Breast epithelium (tissue), 4 donors: ENCODE measurements around the gene DCAF15. TPM values are rescaled to one million over a fixed set of nuclear protein-coding genes. Genes with fewer than 3 reads are reported as not detected.
A peak's percentile ranks its signal among the peaks of the same experiment; 100 is the strongest.

Source experiments
- DNase-seq, 2 donors: peaks; one replicate each; pipeline ENCODE4 v3.0.0-alpha.2; 2019; ENCODE audit warnings: low spot score in 2 of 2
- H3K27ac ChIP-seq, 2 donors: fragments of 200-600 bp; sonication (generic) in 1 of 2; one replicate each; pipeline ENCODE4 v1.5.1; 2016 to 2019; ENCODE audit warnings: mild to moderate bottlenecking in 1 of 2
- H3K27me3 ChIP-seq, 2 donors: fragments of 200-600 bp; sonication (generic) in 1 of 2; one replicate each; pipeline versions ENCODE4 v1.5.1 to v1.6.0; 2017 to 2019; ENCODE audit warnings: control low read depth in 1 of 2, mild to moderate bottlenecking in 1 of 2
- H3K36me3 ChIP-seq: fragments of 200-600 bp; one replicate; pipeline ENCODE4 v1.5.1; 2019
- H3K4me1 ChIP-seq, 2 donors: fragments of 200-600 bp; sonication (generic); one replicate each; pipeline ENCODE4 v1.5.1; 2016 to 2019; ENCODE audit warnings: control low read depth in 1 of 2
- H3K4me3 ChIP-seq, 3 donors: fragments of 200-600 bp; sonication (generic); 1 replicate in 2 of 3; 2 replicates in 1 of 3; pipeline ENCODE4 v1.5.1; 2016 to 2019; ENCODE audit warnings: mild to moderate bottlenecking in 3 of 3, moderate library complexity in 2 of 3
- H3K9me3 ChIP-seq, 2 donors: fragments of 200-600 bp; sonication (generic) in 1 of 2; one replicate each; pipeline ENCODE4 v1.5.1; 2016 to 2019; ENCODE audit warnings: control low read depth in 1 of 2
- CTCF ChIP-seq, 3 donors: fragments of 450-650 bp; IDR thresholded peaks; one replicate each; pipeline ENCODE4 v1.5.1; 2016 to 2017; ENCODE audit warnings: antibody characterized with exemption in 3 of 3, mild to moderate bottlenecking in 3 of 3, moderate library complexity in 3 of 3
- POLR2A ChIP-seq: fragments of 450-650 bp; IDR thresholded peaks from one replicate; pipeline ENCODE4 v1.6.1; 2016; ENCODE audit warnings: antibody characterized with exemption, mild to moderate bottlenecking, moderate library complexity
- POLR2AphosphoS5 ChIP-seq, 3 donors: sonication (generic); formaldehyde crosslinking; IDR thresholded peaks; one replicate each; pipeline ENCODE4 v1.6.1; 2017; ENCODE audit warnings: antibody characterized with exemption in 3 of 3
- intact Hi-C: fragments of 100-400 bp; cut with DNase I; formaldehyde crosslinking; loops from one replicate; pipeline ENCODE4 v1.15.1; 2023; ENCODE audit warnings: low total_unique reads
- total RNA-seq, 3 donors: library from RNA; depleted of rRNA; stranded (reverse); fragments of >200 nt; gene quantifications; one replicate each; pipeline ENCODE4 v1.1.0, GENCODE V29; 2016

Gene DCAF15
- total RNA-seq, 3 donors from 2014 or later: 13.4 to 22.7 (median 19.0) TPM

- Histone ChIP-seq H3K36me3 (no peaks in the 10 kb centered on the region), H3K9me3 (no peaks in the 10 kb centered on the region), H3K4me1 (peaks cover 0 to 4% of the 10 kb centered on the region in 2 donors), H3K27ac (peak overlapping the region in 1 of 2 donors; percentile 3), H3K4me3 (no peak overlapping the region), H3K27me3 (peaks cover 0 to 5% of the 10 kb centered on the region in 2 donors)
- TF ChIP-seq POLR2A (no peak), POLR2AphosphoS5 (IDR thresholded peaks at IDR 0.05) (no peak), CTCF (IDR thresholded peaks at IDR 0.05) (no peak)
- DNase-seq: no peak
- intact Hi-C loops: no loop called here
Measured at GRCh38 chr19:13935765-13936510, 16.4 kb upstream of the DCAF15 start.

GRCh38 chr19:13937479-13938300 is 14.6 kb upstream of the DCAF15 start:
- Histone ChIP-seq H3K27ac (peak overlapping the region; percentile 79 to 80), H3K4me3 (peak overlapping the region; percentile 12 to 59 (median 58))

GRCh38 chr19:13938301-13939064 is 13.8 kb upstream of the DCAF15 start, which contains the start of gene PODNL1:
TSS of gene PODNL1 (minus strand) at chr19:13938417. CDS start at chr19:13938181, 236 bp downstream.
- no peaks in the 10 kb centered on the region for H3K36me3 ChIP-seq
- H3K4me3 ChIP-seq: peak within 1 kb of the TSS; percentile 12 to 59 (median 58)
- H3K9me3 ChIP-seq: no peaks in the 10 kb centered on the region
- H3K4me1 ChIP-seq: peaks cover 0 to 4% of the 10 kb centered on the region in 2 donors
- TF ChIP-seq POLR2A (no peak), CTCF (IDR thresholded peaks at IDR 0.05) (no peak), POLR2AphosphoS5 (IDR thresholded peaks at IDR 0.05) (no peak)
- peak in 1 of 2 donors; percentile 83 for DNase-seq
- H3K27ac ChIP-seq: peak within 1 kb of the TSS; percentile 79 to 80
- intact Hi-C loops: no loop called here
- H3K27me3 ChIP-seq: peaks cover 0 to 5% of the 10 kb centered on the region in 2 donors

More at GRCh38 chr19:13937479-13938300, 14.6 kb upstream of the DCAF15 start:
- DNase-seq: no peak
- intact Hi-C loops: no loop called here
- Histone ChIP-seq H3K27me3 (peaks cover 0 to 5% of the 10 kb centered on the region in 2 donors), H3K4me1 (peaks cover 0 to 4% of the 10 kb centered on the region in 2 donors), H3K9me3 (no peaks in the 10 kb centered on the region), H3K36me3 (no peaks in the 10 kb centered on the region)
- TF ChIP-seq POLR2A (no peak), CTCF (IDR thresholded peaks at IDR 0.05) (no peak), POLR2AphosphoS5 (IDR thresholded peaks at IDR 0.05) (no peak)

GRCh38 chr19:13942023-13942684 is 10.2 kb upstream of the DCAF15 start:
- Histone ChIP-seq H3K4me1 (peaks cover 0 to 4% of the 10 kb centered on the region in 2 donors), H3K36me3 (no peaks in the 10 kb centered on the region), H3K27me3 (peaks cover 0 to 5% of the 10 kb centered on the region in 2 donors), H3K27ac (no peak overlapping the region), H3K9me3 (no peaks in the 10 kb centered on the region), H3K4me3 (no peak overlapping the region)
- TF ChIP-seq POLR2AphosphoS5 (IDR thresholded peaks at IDR 0.05) (no peak), POLR2A (no peak), CTCF (IDR thresholded peaks at IDR 0.05) (no peak)
- intact Hi-C loops: no loop called here
- DNase-seq: no peak
